ENCODE measurements around the gene YPEL4.

GRCh38 chr11:57596266-57596885 is 53.3 kb downstream of the YPEL4 start:
- TF ChIP-seq, protein P1, sequence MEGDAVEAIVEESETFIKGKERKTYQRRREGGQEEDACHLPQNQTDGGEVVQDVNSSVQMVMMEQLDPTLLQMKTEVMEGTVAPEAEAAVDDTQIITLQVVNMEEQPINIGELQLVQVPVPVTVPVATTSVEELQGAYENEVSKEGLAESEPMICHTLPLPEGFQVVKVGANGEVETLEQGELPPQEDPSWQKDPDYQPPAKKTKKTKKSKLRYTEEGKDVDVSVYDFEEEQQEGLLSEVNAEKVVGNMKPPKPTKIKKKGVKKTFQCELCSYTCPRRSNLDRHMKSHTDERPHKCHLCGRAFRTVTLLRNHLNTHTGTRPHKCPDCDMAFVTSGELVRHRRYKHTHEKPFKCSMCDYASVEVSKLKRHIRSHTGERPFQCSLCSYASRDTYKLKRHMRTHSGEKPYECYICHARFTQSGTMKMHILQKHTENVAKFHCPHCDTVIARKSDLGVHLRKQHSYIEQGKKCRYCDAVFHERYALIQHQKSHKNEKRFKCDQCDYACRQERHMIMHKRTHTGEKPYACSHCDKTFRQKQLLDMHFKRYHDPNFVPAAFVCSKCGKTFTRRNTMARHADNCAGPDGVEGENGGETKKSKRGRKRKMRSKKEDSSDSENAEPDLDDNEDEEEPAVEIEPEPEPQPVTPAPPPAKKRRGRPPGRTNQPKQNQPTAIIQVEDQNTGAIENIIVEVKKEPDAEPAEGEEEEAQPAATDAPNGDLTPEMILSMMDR (conservative IDR thresholded peaks at IDR 0.05; ENCODE audit: low read depth, low read length): no peak
- TF ChIP-seq EZH2phosphoT487 (IDR thresholded peaks at IDR 0.05; ENCODE audit: borderline replicate concordance, low read length): no peak
